CD4-positive, alpha-beta T cell treated with Interleukin-1 beta for 1 hour (primary cell): Measurements from ENCODE around the gene POLR2I.
A peak's percentile ranks its signal among the peaks of the same experiment; 100 is the strongest.

Experiments
- DNase-seq, 2 donors: peaks; one replicate each; pipeline ENCODE4 v3.0.0-alpha.2; 2020 to 2022

The POLR2I gene

DNA sequence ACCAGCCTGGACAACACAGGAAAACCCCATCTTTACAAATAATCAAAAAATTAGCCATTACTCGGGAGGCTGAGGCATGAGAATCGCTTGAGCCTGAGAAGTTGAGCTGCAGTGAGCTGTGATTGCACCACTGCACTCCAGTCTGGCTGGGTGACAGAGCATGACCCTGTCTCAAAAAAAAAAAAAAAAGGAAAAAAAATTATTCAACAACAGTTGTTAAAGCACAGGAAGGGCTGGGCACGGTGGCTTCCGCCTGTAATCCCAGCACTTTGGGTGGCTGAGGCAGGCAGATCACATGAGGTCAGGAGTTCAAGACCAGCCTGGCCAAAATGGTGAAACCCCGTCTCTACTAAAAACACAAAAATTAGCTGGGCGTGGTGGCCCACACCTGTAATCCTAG lies 16.5 kb upstream of the POLR2I start:
- DNase-seq = peak; percentile 33 to 68

DNA sequence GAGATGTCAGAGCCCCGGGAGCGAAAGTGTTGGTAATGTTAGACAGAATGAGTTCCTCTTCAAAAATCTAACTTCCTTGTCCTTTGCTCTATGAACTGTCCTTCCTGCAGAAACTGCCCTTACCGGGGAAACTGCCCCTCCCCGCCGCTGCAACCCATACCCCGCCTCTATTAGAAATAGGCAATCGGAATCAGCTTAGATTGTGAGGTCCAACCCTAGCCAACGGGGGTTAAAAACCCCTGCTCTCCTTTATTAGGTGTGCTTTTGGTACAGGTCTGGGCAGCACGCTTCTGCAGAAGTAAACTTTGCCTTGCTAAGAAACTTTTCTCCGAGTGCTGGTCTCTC lies 13.7 kb upstream of the POLR2I start:
- no peak for DNase-seq

DNA sequence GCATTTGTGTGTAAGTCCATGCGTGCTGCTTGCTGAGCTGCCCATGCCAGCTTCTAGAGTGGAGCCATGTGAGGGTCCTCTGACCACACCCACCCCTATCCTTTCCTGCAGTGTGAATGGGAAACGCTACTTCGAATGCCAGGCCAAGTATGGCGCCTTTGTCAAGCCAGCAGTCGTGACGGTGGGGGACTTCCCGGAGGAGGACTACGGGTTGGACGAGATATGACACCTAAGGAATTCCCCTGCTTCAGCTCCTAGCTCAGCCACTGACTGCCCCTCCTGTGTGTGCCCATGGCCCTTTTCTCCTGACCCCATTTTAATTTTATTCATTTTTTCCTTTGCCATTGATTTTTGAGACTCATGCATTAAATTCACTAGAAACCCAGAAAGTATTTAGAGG lies 10.9 kb upstream of the POLR2I start:
- DNase-seq = no peak

DNA sequence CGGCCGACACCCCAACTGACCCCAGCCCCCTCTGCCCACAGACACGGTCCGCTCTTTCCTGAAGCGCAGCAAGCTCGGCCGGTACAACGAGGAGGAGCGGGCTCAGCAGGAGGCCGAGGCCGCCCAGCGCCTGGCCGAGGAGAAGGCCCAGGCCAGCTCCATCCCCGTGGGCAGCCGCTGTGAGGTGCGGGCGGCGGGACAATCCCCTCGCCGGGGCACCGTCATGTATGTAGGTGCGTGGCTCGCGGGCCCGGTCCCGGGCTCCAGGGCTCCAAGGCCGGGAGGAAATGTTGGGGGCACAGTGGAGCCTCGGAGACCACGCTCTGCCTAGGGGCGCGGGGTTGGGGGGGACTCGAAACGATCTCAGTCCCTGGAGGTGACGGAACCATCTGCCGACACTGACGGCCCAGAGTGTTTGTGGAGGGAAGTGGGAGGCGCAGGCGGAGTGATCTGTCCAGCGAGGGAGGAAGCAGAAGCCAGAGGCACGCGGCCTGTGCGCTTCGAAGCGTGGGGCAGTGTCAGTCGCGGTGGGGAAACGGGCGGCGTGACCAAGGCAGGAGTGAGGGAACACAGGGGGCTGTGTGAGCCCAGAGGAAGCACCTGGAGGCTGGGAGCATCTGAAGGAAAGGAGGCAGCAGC lies 6.9 kb upstream of the POLR2I start:
- DNase-seq = no peak

DNA sequence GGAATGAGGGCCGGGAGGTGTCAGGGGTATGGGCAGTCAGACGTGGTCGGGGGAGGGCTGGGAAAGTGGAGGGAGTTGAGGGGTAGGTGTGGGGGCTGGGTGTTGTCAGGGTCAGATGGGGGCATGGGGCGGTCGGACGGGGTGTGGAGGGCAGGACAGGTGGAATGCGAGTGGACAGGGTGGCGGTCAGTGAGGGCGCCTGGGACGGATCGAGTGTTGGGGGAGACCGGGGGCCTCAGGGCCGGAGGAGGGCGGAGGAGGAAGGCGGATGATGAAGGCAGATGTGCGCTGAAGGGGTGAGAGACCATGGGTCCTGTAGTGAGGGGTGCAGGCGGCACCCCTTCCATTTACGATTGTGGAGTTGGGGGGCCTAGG lies 6.3 kb upstream of the POLR2I start:
- DNase-seq = no peak

DNA sequence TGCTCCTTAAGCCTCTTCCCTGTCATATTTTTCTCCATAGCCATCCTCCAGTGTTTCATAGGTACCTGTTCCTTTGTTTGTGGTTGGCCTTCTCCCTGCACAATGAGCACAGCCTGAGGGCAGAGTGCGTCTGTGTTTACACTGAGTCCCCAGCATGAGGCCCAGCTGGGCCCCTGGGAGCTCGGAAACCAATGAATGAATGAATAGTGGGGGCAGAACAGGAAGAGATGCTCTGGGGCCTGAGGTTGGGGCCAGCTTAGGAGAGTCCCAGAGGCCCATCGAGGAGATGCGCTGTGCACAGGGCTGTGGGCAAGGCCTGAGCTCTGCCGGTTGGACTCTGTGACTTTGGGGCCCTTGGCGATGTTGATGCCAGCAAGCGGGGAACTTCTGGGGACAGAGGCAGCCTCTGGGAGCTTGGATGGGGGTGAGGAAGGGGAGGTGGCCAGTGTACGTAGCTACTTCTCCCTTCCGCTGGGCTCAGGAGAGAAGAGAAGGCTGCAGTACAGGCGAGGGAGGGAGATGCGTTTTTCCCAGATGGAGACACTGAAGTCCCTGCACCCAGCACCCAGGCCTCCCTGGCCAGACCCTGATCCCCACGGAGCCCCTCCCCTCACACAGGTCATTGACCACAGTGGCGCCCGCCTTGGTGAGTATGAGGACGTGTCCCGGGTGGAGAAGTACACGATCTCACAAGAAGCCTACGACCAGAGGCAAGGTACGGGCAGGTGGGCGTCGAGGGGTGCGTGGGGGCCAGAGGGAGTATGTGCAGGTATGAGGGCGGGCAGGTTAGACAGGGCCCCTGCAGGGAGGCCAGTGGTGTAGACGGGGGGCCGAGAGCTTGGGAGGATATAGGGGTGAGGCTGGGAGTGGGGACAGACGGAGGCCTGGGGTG lies 5.7 kb upstream of the POLR2I start:
- no peak for DNase-seq

DNA sequence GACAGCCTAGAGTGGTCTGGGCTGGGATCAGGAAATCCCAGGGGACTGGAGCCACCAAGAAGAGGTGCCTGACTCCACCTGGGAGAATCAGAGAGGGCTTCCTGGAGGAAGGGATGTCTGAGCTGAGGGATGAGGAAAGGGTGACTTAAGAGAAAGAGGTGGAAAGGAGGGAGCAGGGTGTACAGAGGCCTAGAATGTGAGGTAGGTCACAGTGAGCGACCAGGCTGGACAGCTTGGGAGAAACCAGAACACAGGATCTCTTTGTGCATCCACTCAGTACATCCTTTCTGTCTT lies 1.6 kb upstream of the POLR2I start:
- no peak for DNase-seq

DNA sequence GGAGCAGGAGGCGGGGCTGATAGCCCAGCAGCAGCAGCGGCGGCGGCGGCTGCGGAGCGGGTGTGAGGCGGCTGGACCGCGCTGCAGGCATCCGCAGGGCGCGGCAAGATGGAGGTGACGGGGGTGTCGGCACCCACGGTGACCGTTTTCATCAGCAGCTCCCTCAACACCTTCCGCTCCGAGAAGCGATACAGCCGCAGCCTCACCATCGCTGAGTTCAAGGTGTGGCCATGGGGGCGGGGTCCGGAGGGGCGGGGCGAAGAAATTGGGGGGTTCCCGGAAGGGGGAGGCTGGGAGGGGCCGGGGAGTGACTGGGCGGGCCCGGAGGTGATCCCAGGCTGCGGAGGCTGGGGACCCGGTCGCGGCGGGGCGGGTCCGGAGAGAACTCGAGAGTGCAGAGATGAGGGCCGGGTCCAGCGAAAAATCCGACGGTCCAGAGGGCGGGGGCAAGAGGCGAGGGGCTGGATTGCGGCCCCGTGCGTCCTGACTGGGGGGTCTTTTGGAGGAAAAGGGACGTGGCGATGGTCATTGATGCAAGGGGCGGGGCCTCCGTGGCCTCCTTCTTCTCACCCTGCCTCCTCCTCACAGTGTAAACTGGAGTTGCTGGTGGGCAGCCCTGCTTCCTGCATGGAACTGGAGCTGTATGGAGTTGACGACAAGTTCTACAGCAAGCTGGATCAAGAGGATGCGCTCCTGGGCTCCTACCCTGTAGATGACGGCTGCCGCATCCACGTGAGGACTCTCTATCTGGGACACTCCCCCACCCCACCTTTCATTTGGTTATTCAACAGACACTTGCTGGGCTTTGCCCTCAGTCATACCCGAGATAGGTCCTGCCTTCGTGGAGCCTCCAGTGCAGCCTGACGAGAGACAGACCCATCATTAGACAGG lies 1.0 kb upstream of the POLR2I start, which contains the start of gene TBCB:
TBCB (plus strand) TSS at position 16 of the 891 bp plus-strand sequence; CDS start at position 109, 93 bp downstream.
- no peak for DNase-seq

DNA sequence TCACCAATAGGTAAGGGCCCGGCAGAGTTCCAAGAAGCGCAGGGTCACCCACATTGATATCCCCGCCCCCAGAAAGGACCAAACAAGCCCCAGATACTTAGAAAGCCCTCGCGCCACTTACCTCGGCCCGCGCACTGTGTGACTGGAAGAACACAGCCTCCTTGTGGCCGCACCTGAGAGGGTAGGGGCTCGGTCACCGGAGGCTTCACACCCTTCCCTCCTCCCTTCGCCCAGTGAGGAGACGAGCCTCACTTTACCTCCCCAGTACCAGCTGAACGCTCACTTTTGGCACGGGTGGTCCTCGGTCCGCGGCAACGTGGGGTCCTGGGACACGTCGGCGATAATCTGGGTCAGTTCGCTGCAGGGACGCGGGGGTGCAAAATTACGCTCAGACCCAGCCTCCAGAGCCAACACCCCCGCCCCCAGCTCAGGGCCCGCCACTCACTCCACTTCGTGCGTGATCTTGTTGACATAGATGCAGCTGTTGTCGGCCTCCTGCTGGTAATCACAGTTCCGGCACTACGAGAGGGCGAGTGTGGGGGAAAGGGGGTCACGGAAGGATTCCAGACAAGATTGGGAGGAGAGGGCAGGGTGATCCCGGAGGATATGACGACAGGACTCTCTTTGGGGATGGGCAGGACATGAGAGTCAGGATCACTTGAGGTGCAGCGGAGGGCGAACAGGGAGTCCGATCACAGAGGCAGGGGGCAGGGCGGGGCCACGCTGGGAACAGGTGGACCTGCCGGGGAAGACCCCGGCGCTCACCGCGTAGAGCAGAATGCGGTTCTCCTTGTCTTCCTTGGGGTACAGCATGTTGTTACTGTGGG lies 568 bp downstream of the POLR2I start:
- DNase-seq = no peak

DNA sequence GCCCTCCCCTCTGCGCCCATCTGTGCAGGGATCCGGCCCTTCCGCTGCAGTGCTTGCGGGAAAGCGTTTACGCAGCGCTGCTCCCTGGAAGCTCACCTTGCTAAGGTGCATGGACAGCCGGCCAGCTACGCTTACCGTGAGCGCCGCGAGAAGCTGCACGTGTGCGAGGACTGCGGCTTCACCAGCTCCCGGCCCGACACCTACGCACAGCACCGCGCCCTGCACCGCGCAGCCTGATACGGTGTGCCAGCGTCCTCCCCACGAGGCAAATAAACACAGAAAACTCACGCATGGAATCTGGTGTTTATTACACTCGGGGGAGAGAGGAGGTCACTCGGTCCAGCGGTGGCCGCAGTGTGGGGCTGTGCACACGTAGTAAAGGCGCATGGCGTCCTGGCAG lies 1.2 kb downstream of the POLR2I start:
- no peak for DNase-seq

DNA sequence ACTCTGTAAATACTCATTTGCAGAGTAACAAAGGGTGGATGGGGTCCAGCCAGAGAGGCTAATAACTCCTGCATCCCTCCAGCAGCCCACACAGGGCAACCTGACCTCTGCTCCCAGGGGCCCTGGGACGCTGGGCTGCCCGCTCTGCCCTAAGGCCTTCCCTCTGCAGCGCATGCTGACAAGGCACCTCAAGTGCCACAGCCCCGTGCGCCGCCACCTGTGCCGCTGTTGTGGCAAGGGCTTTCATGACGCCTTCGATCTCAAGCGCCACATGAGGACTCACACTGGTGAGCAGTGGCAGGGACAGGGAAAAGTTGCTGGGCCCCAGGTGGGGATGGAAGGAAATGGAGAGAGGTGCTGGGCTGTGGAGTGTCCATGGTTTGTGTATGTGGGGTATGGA lies 2.0 kb downstream of the POLR2I start:
- DNase-seq = no peak

DNA sequence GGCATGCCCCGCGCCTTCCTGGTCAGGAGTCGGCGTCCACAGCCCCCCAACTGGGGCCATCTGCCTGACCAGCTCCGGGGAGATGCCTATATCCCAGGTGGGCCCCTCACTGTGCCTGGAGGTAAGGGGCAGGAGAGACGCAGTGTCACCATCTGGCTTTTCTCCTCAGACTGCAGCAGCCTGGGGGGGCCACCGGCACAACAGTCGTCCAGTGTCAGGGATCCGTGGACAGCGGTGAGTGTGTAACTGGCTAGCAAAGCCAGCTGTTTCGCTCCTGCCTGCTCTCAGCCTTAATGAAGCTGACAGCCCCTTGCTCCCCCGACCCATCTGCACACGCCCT lies 3.5 kb downstream of the POLR2I start:
- no peak for DNase-seq

DNA sequence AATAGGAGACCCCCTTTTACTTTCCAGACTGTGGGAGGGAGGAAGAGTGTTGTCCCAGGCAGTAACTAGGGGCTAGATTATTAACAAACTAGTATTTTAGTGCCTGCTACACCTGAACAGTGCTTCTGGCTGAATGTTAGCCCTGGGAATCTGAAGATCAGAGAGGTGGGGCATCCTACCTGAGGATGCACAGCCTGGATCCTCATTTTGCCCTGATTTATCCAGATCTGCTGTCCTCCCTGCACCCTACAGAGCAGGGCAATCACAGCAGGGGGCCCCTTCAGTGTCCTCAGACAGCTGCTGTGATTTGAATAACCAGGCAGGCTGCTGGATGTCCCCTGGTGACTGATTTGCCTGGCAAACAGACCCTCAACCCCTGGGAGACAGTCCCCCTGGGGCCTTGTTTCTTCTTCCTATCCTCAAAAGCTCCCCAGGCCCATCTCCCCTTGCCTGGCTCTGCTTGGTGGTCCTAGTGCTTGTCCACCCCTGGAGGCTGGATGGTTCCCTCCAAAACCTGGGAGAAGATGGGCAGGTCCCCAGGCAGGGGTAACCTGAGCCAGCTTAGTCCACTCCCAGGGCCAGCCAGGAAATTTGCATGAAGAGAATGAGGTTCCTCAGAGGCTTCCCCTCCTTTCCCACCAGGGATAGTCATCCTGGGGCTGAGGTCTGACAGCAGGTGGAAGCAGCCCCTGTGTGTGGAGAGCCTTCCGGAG lies 4.0 kb downstream of the POLR2I start, which contains the start of gene OVOL3:
OVOL3 (plus strand) TSS at position 657 of the 713 bp plus-strand sequence. CDS start 60 bp downstream, outside the sequence.
- DNase-seq = no peak

DNA sequence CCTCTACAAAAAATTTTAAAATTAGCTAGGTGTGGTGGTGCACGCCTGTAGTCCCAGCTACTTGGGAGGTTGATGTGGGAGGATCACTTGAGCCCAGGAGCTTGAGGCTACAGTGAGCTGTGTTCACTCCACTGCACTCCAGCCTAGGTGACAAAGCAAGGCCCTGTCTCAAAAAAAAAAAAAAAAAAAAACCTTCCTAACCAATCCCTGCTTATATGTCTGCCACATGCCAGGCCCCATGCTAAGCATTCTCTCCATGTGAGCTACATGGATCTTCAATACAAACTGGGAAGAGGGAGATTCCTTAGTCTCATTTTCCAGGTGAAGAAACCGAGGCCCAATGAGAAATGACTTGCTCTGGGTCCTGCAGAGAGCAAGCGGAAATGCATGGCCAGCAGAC lies 6.0 kb downstream of the POLR2I start:
- DNase-seq = no peak

DNA sequence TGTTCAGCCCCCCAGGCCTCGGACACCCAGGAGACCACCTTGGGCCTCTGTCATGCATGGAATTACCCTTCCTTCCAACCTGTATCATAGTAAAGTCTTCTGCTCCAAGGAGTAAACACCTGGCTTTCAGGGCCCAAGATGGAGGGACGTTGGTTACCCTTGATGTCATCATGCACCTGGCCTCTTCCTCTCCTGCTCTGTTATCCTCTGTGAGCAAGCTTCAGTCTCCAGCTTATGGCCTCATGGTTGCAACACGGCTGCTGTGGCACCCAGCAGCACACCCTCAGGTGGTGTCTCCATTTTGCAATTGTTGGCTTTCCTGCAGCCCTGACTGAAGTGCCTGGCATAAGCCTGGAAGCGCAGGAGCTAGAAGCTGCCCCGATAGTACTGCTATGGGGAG lies 7.7 kb downstream of the POLR2I start:
- DNase-seq = no peak

DNA sequence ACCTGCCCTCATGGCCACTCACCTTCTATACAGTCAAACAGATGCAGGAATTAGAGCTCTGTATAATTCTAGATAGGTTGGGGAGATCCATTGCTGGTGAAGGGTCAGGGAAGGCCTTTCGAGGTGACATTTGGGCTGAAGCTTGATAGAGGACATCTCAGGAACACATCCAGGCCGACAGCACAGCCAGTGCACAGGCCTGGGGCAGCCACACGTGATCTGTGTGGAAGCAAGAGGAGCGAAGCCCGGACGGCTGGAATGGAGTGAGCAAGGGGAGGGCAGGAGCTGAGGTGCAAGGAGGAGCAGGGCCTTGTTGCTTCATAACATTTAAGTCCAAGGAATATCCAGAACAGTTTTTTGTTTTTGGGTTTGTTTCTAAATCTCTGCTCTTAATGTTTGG lies 8.2 kb downstream of the POLR2I start:
- DNase-seq = no peak

DNA sequence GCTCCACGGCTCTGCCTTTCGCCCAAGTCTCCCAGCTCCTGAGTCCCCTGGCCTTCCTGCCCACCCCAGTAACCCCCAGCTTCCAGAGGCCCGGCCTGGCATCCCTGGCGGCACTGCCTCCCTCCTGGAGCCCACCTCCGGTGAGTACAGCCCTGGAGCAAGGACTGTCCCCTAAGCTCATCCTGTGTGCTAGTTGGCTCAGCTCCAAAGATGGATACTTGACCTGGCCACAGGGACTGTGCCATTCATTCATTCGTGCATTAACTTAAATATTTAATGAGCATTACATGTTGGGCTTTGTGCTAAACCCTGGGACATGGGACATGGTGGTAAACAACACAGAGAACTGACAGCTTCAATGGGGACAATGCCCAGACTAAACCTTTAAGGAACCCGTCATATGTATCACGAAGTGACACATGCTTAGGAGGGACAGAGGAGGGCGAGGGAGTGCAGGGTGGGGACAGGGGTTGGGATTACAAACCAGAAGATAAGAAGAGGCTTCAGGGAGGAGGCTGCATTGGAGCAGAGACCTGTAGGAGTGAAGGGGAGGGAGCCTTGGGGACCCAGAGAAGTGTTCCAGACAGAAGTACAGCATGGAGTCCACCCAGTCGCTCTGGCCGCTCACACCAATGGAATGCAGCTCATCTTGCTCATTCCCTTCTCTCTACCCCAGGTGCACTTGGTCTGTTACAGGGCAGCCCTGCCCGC lies 10.7 kb downstream of the POLR2I start:
- no peak for DNase-seq

DNA sequence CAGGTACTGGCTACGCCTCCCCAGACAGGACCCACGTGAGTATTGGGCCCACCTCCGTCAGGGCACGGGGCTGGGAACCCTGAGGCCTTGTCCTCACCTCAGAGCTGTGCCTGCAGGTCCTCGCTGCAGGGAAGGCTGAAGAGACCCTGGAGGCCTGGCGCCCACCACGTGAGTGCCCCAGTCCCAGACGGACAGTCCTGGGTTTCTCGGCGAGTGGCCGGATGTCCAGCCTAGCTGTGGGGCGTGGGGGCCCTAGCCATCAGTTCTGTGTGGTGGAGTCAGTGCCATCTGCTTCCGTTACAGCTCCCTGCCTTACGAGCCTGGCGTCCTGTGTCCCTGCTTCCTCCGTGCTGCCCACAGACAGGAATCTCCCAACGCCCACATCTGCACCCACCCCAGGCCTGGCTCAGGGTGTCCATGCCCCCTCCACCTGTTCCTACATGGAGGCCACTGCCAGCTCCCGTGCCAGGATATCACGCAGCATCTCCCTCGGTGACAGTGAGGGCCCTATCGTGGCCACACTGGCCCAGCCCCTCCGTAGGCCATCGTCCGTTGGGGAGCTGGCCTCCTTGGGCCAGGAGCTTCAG lies 11.5 kb downstream of the POLR2I start:
- DNase-seq = no peak

DNA sequence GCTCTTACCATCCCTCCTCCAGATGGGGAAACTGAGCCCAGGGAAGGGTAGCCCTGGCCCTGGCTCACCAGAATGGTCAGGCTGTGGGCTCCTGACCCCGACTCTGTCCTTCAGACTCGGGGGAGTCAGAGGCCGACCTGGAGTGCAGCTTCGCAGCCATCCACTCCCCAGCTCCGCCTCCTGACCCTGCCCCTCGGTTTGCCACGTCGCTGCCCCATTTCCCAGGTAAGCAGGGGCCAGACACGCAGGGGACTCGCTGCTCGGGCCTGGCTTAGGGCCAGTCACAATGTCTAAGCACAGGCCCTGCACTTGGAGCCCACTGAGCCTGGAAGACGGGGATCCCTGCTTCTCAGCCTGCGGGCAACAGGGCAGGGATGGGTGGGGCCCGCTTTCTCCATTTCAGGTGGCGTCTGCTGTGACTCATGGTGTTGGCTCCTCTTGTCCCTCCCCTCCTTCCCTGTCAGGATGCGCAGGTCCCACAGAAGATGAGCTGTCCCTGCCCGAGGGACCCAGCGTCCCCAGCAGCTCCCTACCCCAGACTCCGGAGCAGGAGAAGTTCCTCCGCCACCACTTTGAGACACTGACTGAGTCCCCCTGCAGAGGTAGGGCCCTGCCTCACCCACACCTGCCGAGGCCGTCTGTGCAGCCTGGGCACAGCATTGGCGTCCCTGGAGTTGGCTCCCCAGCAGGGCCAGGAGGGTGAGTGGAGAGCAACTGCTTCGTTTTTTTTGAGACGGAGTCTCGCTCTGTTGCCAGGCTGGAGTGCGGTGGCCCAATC lies 12.9 kb downstream of the POLR2I start:
- DNase-seq = no peak

DNA sequence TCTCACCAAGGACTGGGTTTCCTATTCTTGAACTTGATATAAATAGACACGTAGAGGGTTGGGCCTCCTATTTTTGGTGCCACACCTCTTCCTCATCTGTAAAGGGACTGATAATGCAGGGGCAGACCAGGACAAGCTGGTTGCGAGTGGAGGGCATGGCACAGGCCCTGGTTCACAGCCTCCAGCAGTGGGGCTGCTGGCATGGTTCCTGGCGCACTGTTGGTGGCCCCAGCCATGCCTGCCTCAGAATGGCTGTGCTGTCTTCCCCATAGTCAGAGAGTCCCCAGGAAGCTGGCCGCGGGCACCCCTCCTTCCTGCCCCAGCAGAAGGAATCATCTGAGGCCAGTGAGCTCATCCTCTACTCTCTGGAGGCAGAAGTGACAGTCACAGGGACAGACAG lies 14.2 kb downstream of the POLR2I start:
- no peak for DNase-seq
